ENCODE measurements around the gene MT2A.

Gene MT2A

DNA sequence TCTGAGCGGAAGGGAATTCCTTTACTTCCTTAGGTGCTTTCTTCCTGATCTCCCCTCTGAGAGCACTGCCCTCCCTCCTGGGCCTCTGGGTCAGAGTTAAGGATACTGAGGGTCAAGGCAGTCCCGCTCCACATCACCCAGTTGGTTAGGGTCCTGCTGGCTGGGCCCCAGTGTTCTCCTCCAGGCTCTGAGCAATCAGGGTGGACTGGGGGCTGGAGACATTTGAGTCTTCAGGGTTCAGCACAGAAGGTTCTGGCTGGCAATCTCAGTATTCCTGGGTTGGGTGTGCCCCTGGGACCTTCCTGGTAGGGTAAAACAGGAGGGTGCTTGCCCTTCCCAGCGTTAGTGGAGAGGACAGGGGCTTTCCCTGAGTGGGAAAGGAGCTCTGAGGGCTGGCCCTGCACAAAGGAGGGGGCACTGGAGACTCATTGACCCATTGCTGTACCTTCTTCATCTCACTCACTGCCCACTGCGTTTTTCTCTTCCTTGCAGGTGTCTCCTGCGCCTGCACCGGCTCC lies 24.5 kb downstream of the MT2A start:
- DNase-seq (ENCODE audit: low read depth), result no peak
- H3K4me3 ChIP-seq (ENCODE audit: low read length), result peak overlapping the region; percentile 39
- TF ChIP-seq, protein P1, sequence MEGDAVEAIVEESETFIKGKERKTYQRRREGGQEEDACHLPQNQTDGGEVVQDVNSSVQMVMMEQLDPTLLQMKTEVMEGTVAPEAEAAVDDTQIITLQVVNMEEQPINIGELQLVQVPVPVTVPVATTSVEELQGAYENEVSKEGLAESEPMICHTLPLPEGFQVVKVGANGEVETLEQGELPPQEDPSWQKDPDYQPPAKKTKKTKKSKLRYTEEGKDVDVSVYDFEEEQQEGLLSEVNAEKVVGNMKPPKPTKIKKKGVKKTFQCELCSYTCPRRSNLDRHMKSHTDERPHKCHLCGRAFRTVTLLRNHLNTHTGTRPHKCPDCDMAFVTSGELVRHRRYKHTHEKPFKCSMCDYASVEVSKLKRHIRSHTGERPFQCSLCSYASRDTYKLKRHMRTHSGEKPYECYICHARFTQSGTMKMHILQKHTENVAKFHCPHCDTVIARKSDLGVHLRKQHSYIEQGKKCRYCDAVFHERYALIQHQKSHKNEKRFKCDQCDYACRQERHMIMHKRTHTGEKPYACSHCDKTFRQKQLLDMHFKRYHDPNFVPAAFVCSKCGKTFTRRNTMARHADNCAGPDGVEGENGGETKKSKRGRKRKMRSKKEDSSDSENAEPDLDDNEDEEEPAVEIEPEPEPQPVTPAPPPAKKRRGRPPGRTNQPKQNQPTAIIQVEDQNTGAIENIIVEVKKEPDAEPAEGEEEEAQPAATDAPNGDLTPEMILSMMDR (conservative IDR thresholded peaks at IDR 0.05; ENCODE audit: low read depth, low read length), result no peak

DNA sequence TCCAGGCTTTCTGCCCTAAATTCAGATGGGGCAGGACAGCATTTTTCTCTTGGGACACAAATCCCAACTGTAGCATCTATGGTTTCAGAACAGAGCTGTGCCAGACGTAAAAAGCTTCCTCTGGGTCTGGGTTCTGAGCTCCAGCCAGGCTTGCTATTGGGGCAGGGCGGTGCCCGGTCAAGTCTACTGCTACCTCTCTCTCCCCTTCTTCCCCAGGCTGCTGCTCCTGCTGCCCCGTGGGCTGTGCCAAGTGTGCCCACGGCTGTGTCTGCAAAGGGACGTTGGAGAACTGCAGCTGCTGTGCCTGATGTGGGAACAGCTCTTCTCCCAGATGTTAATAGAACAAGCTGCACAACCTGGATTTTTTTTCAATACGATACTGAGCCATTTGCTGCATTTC lies 25.2 kb downstream of the MT2A start:
- TF ChIP-seq, protein P1 (conservative IDR thresholded peaks at IDR 0.05; ENCODE audit: low read depth, low read length), result no peak
- no peak overlapping the region for H3K4me3 ChIP-seq (ENCODE audit: low read length)
- no peak for DNase-seq (ENCODE audit: low read depth)

DNA sequence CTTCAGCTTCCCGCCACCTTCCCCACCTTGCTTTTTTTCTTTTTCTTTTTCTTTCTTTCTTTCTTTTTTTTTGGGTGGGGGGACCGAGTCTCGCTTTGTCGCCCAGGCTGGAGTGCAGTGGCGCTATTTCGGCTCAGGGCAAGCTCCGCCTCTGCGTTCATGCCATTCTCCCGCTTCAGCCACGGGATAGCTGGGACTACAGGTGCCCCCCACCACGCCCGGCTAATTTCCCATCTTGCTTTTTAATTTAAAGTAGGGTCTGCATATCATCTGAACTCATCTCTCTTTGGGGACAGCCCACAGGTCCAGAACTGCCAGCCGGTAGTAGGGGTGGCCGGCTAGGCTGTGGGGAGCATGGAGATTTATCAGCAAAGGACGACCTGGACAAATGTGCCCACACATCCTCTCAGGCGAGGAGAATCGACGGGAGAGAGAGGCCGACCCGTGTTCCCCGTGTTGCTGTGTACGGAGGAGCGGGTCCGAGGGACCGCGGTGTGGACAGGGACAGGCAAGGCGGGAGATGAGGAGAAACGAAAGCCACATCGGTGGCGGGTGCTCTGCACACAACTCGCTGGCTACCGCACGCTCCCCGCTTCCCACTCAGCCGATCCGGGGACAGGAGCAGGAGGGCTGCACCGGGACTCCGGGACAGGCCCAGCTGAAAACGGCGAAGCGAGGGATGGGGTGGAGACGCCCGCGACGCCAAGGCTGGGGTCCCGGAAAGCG lies 26.5 kb downstream of the MT2A start:
- no peak for DNase-seq (ENCODE audit: low read depth)
- TF ChIP-seq, protein P1 (conservative IDR thresholded peaks at IDR 0.05; ENCODE audit: low read depth, low read length), result no peak
- no peak overlapping the region for H3K4me3 ChIP-seq (ENCODE audit: low read length)

DNA sequence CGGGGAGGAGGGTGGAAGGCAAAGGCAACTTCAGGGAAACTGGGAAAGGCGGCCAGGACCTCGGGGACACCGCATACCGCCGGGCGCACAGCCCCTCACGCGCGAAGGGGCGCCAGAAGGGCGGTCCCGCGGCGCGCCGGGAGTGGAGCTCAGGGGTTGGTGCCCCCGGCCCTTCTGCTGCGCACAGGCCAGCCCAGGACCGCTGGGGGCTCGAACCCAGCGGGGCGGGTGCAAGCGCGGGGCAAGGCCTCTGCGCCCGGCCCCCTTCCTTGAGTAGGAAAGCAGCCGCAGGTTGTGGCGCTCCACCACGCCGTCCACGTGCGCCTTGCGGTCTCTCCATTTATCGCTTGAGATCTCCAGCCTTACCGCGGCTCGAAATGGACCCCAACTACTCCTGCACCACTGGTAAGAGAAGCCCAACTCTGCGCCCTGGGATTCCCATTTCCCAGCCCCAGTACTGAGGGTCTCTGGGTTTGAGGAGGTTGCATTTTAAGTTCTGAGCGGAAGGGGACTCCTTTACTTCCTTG lies 27.1 kb downstream of the MT2A start:
- TF ChIP-seq, protein P1 (conservative IDR thresholded peaks at IDR 0.05; ENCODE audit: low read depth, low read length), result no peak
- DNase-seq (ENCODE audit: low read depth), result no peak
- H3K4me3 ChIP-seq (ENCODE audit: low read length), result no peak overlapping the region

DNA sequence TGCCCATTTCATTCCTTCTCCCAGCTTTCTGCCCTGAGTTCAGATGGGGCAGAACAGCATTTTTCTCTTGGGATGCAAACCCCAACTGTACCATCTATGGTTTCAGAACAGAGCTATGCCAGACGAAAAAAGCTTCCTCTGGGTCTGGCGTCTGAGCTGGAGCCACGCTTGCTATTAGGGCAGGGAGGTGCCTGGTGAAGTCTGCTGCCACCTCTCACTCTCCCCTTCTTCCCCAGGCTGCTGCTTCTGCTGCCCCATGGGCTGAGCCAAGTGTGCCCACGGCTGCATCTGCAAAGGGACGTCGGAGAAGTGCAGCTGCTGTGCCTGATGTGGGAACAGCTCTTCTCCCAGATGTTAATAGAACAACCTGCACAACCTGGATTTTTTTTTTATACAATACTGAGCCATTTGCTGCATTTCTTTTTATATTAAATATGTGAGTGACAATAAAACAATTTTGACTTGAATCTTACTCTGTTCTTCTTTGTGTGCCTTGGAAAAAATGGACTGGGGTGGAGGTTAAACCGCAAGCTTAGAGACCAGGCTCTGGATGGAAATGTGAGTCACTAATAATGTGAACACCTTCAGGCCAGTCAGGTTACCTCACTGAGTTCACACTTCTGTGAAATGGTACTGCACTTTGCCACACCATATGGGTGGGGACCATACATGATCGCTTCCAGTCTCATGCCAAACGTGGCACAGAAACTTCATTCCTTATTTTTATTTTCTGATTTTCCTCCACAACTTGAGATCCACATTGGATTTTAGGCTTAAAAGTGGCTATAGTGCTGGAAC lies 28.4 kb downstream of the MT2A start:
- no peak for DNase-seq (ENCODE audit: low read depth)
- TF ChIP-seq, protein P1 (conservative IDR thresholded peaks at IDR 0.05; ENCODE audit: low read depth, low read length), result no peak
- H3K4me3 ChIP-seq (ENCODE audit: low read length), result no peak overlapping the region

DNA sequence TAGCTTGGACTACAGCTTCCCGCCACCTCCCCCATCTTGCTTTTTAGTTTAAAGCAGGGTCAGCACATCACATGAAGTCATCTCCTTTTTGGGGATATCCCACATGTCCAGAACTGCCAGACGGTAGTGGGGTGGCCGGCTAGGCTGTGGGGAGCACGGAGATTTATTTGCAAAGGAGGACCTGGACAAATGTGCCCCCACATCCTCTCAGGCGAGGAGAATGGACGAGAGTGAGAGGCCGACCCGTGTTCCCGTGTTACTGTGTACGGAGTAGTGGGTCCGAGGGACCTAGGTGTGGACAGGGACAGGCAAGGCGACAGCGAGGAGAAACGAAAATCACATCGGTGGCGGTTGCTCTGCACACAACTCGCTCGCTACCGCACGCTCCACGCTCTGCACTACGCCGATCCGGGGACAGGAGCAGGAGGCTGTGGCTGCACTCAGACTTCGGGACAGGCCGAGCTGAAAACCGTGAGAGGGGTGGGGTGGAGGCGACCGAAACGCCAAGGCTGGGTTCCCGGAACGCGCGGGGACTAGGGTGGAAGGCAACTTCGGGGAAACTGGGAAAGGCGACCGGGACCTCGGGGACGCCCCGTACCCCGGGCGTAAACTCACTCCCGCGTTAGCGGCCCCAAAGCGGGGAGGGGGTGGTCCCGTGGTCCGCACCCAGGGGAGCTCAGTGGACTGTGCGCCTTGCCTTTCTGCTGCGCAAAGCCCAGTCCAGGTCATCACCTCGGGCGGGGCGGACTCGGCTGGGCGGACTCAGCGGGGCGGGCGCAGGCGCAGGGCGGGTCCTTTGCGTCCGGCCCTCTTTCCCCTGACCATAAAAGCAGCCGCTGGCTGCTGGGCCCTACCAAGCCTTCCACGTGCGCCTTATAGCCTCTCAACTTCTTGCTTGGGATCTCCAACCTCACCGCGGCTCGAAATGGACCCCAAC lies 29.7 kb downstream of the MT2A start, which contains the start of gene MT1A:
Gene MT1A, plus strand, starts transcription at position 853 of the 937 bp plus-strand sequence. Its CDS starts 73 bp downstream, at position 926.
- H3K4me3 ChIP-seq (ENCODE audit: low read length), result peak within 1 kb of the TSS; percentile 42
- TF ChIP-seq, protein P1 (conservative IDR thresholded peaks at IDR 0.05; ENCODE audit: low read depth, low read length), result no peak
- DNase-seq (ENCODE audit: low read depth), result no peak
